ENCODE measurements around the gene FANCE. TPM values are rescaled to one million over a fixed set of nuclear protein-coding genes. Genes with fewer than 3 reads are reported as not detected.

FANCE gene
- total RNA-seq, 1 donor from 2014 or later: 33.4 TPM

DNA sequence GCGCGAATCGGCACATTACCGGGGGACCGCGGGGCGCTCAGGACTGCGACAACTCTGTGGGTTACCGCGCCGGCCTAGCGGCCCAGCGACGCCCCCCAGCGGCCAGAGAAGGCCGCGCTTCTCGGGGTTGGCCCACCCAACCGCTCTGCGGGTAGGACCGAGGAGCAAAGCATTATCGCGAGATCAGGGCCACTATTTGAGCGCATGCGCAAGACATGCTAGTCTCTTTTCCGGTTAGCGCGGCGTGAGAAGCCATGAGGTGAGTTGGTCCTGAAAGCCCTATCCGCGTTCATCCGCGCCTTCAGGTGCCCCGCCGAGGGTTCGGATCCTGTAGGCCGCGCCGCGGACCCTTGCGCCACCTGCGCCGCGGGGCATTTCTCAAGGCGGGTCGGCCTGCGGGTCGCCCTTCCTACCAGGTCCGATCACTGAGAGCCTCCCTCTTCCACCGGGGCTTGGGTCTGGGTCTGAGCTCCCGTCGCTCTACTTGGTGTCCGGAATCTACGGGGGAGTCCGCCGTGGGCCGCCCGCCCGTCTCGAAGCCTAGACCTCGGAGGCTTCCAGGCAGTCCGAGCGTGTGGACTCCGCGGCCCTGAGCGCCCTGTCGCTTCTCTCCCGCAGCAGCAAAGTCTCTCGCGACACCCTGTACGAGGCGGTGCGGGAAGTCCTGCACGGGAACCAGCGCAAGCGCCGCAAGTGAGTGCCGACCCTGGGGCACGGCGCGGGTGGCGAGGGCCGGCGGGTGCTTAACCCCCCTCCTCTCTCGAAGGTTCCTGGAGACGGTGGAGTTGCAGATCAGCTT, 16.2 kb downstream of the FANCE start, which contains the start of gene RPL10A:
RPL10A (plus strand) TSS at position 221 of the 799 bp plus-strand sequence; CDS start at position 255, 34 bp downstream.
- H3K9me3 Mint-ChIP-seq (ENCODE audit: unreplicated experiment): peaks cover 11% of the 10 kb centered on the region
- peak; percentile 96 for DNase-seq
- H3K4me3 Mint-ChIP-seq (ENCODE audit: unreplicated experiment): peak within 1 kb of the TSS; percentile 97
- no peaks in the 10 kb centered on the region for H3K36me3 Mint-ChIP-seq (ENCODE audit: unreplicated experiment)
- peaks cover 17% of the 10 kb centered on the region for H3K27me3 Mint-ChIP-seq (ENCODE audit: unreplicated experiment)
- H3K27ac Mint-ChIP-seq (ENCODE audit: unreplicated experiment): peak within 1 kb of the TSS; percentile 93
- TF ChIP-seq, protein P1, sequence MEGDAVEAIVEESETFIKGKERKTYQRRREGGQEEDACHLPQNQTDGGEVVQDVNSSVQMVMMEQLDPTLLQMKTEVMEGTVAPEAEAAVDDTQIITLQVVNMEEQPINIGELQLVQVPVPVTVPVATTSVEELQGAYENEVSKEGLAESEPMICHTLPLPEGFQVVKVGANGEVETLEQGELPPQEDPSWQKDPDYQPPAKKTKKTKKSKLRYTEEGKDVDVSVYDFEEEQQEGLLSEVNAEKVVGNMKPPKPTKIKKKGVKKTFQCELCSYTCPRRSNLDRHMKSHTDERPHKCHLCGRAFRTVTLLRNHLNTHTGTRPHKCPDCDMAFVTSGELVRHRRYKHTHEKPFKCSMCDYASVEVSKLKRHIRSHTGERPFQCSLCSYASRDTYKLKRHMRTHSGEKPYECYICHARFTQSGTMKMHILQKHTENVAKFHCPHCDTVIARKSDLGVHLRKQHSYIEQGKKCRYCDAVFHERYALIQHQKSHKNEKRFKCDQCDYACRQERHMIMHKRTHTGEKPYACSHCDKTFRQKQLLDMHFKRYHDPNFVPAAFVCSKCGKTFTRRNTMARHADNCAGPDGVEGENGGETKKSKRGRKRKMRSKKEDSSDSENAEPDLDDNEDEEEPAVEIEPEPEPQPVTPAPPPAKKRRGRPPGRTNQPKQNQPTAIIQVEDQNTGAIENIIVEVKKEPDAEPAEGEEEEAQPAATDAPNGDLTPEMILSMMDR (IDR thresholded peaks at IDR 0.05; ENCODE audit: partially characterized antibody, unreplicated experiment): peak; percentile 96
- peaks cover 15% of the 10 kb centered on the region for H3K4me1 Mint-ChIP-seq (ENCODE audit: low read depth, unreplicated experiment)

DNA sequence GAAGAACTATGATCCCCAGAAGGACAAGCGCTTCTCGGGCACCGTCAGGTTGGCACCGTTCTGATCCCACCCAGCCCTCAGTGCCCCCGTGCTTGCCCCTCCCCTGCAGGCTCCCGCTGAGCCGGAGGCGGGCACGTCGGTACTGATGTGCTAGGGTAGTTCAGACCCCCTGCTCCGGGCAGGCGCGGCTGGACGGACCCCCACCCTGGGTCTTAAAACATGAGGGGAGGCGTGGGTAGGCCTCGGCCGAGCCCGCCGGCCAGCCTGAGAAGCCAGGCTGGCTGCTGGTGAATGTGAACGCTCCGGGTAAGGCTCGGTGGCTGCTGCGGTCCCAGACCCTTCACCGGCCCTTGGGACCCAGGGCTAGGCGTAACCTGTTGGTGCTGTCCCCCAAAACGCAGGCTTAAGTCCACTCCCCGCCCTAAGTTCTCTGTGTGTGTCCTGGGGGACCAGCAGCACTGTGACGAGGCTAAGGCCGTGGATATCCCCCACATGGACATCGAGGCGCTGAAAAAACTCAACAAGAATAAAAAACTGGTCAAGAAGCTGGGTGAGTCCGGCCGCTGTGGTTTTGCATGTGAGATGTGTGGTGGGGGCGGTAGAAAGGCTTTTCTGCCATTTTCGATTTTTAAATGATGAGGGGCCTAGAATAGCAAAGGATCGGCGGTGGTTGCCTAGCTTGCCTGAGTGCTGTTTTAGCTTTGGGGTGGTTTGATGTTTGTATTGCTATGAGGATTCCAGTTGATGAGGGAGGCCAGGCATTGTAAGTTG, 17.0 kb downstream of the FANCE start:
- H3K27me3 Mint-ChIP-seq (ENCODE audit: unreplicated experiment): peaks cover 14% of the 10 kb centered on the region
- H3K4me3 Mint-ChIP-seq (ENCODE audit: unreplicated experiment): peak overlapping the region; percentile 97
- peaks cover 11% of the 10 kb centered on the region for H3K9me3 Mint-ChIP-seq (ENCODE audit: unreplicated experiment)
- H3K27ac Mint-ChIP-seq (ENCODE audit: unreplicated experiment): peak overlapping the region; percentile 91
- TF ChIP-seq, protein P1 (IDR thresholded peaks at IDR 0.05; ENCODE audit: partially characterized antibody, unreplicated experiment): no peak
- H3K4me1 Mint-ChIP-seq (ENCODE audit: low read depth, unreplicated experiment): peaks cover 17% of the 10 kb centered on the region
- H3K36me3 Mint-ChIP-seq (ENCODE audit: unreplicated experiment): no peaks in the 10 kb centered on the region
- DNase-seq: no peak

DNA sequence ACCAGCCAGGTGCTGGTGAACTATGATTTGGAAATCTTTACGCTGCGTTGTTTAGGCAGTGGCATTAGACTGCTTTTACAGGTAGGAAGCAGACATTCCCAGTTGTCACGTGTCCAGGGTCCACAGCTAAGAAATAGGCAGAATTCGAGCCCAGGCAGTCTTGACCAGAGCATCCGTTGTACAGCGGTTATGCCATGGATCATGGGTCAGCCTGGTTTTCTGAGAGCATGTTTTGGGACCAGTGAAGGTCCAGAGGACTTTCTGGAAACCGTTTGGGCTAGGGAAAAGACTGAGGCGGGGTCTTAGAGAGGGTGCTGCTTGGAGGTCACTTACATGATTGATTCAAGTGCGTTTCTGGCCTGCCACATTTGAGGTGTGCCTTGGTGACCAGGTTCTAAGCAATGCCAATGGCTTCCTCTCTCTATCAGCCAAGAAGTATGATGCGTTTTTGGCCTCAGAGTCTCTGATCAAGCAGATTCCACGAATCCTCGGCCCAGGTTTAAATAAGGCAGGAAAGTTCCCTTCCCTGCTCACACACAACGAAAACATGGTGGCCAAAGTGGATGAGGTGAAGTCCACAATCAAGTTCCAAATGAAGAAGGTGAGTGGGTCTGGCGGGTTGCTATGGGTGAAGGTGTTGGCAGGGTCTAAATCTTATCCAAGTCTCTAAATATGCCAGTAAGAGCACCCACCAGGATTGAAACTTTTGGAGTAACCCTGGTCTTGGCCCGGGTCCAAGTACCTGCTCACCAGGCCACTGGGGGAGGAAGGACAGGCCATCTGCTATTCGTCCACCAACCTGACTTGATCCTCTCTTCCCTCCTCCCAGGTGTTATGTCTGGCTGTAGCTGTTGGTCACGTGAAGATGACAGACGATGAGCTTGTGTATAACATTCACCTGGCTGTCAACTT, 17.9 kb downstream of the FANCE start:
- H3K9me3 Mint-ChIP-seq (ENCODE audit: unreplicated experiment): peaks cover 11% of the 10 kb centered on the region
- no peak for DNase-seq
- TF ChIP-seq, protein P1 (IDR thresholded peaks at IDR 0.05; ENCODE audit: partially characterized antibody, unreplicated experiment): no peak
- peaks cover 17% of the 10 kb centered on the region for H3K4me1 Mint-ChIP-seq (ENCODE audit: low read depth, unreplicated experiment)
- peak overlapping the region; percentile 97 for H3K4me3 Mint-ChIP-seq (ENCODE audit: unreplicated experiment)
- H3K27ac Mint-ChIP-seq (ENCODE audit: unreplicated experiment): peak overlapping the region; percentile 91
- H3K36me3 Mint-ChIP-seq (ENCODE audit: unreplicated experiment): no peaks in the 10 kb centered on the region
- H3K27me3 Mint-ChIP-seq (ENCODE audit: unreplicated experiment): peaks cover 14% of the 10 kb centered on the region

DNA sequence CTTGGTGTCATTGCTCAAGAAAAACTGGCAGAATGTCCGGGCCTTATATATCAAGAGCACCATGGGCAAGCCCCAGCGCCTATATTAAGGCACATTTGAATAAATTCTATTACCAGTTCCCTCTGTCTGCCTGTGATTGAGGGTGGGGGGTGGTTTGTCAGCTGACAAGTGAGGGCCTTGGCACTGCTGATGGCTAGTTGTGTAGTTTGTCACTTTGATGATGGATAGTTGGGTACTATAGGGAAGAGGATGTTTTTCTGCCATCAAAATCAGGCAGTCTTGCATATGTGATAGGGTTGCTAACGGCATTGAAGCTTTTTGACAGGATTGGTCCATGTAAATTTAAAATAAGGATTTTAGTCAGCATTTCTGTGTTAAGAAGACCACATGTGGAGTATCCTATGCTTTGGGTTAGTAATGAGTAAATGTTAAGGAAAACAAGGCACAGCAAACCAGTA, 18.6 kb downstream of the FANCE start:
- peak overlapping the region; percentile 97 for H3K4me3 Mint-ChIP-seq (ENCODE audit: unreplicated experiment)
- peaks cover 17% of the 10 kb centered on the region for H3K4me1 Mint-ChIP-seq (ENCODE audit: low read depth, unreplicated experiment)
- peaks cover 11% of the 10 kb centered on the region for H3K9me3 Mint-ChIP-seq (ENCODE audit: unreplicated experiment)
- no peak for DNase-seq
- H3K36me3 Mint-ChIP-seq (ENCODE audit: unreplicated experiment): no peaks in the 10 kb centered on the region
- TF ChIP-seq, protein P1 (IDR thresholded peaks at IDR 0.05; ENCODE audit: partially characterized antibody, unreplicated experiment): no peak
- peak overlapping the region; percentile 19 for H3K27ac Mint-ChIP-seq (ENCODE audit: unreplicated experiment)
- peaks cover 13% of the 10 kb centered on the region for H3K27me3 Mint-ChIP-seq (ENCODE audit: unreplicated experiment)
